A673 (cell line): ENCODE results near the gene TSPOAP1. TPM values are rescaled to one million over a fixed set of nuclear protein-coding genes. Genes with fewer than 3 reads are reported as not detected.

Source experiments
- BruUV-seq: library from RNA; stranded (reverse); fragments of 400-500 nt; replicated peaks from 2 replicates; lab custom pipeline; 2021; lab: Mats Ljungman, UMichigan
- CTCF ChIA-PET: fragments of 300-600 bp; sonication (Branson Sonifier 250); formaldehyde crosslinking; loops from one replicate; lab custom pipeline; 2022; ENCODE audit warnings: antibody characterized with exemption; lab: Charles Lee
- POLR2A ChIA-PET: fragments of 300-600 bp; sonication (Branson Sonifier 250); formaldehyde crosslinking; loops from one replicate; lab custom pipeline; 2022; ENCODE audit warnings: antibody characterized with exemption; ENCODE audit not compliant: low non-redundant PET; lab: Charles Lee
- DNase-seq: peaks from one replicate; pipeline ENCODE4 v3.0.0-alpha.2; 2015; ENCODE audit warnings: low spot score
- H3K27ac ChIP-seq: fragments of 200-600 bp; sonication (generic); 2 replicates; pipeline ENCODE4 v1.5.1; 2016; ENCODE audit warnings: mixed run types, low read depth, mild to moderate bottlenecking, mixed read lengths, antibody characterized with exemption, low read length; ENCODE audit not compliant: poor library complexity, severe bottlenecking
- H3K27me3 ChIP-seq: fragments of 200-600 bp; sonication (generic); replicated peaks from 2 replicates; pipeline ENCODE4 v1.6.1; 2017; ENCODE audit warnings: mixed run types, low read depth, mild to moderate bottlenecking, mixed read lengths, antibody characterized with exemption, low read length; ENCODE audit not compliant: insufficient read depth, poor library complexity
- H3K36me3 ChIP-seq: fragments of 200-600 bp; sonication (generic); 2 replicates; pipeline ENCODE4 v1.6.1; 2016; ENCODE audit warnings: mixed run types, mild to moderate bottlenecking, mixed read lengths, antibody characterized with exemption, low read length; ENCODE audit not compliant: insufficient read depth, poor library complexity, severe bottlenecking
- H3K4me1 ChIP-seq: fragments of 200-600 bp; sonication (generic); 2 replicates; pipeline ENCODE4 v1.6.1; 2017; ENCODE audit warnings: mixed run types, mild to moderate bottlenecking, mixed read lengths, antibody characterized with exemption, low read length; ENCODE audit not compliant: insufficient read depth, poor library complexity, severe bottlenecking
- H3K4me3 ChIP-seq: fragments of 200-600 bp; sonication (generic); 2 replicates; pipeline ENCODE4 v1.5.1; 2016; ENCODE audit warnings: low read depth, mixed run types, mild to moderate bottlenecking, mixed read lengths, low read length; ENCODE audit not compliant: poor library complexity, severe bottlenecking
- H3K9me3 ChIP-seq: fragments of 200-600 bp; sonication (generic); 2 replicates; pipeline ENCODE4 v1.6.1; 2016; ENCODE audit warnings: mixed run types, low read depth, mild to moderate bottlenecking, mixed read lengths, antibody characterized with exemption, low read length; ENCODE audit not compliant: poor library complexity, severe bottlenecking
- EZH2 ChIP-seq: fragments of 200-600 bp; sonication (generic); IDR thresholded peaks from 2 replicates; pipeline ENCODE4 v1.6.1; 2017; ENCODE audit warnings: borderline replicate concordance, low read depth, mild to moderate bottlenecking, mixed read lengths, antibody characterized with exemption, low read length; ENCODE audit not compliant: poor library complexity, severe bottlenecking
- intact Hi-C: fragments of 100-400 bp; cut with micrococcal nuclease; formaldehyde crosslinking; loops from one replicate; pipeline ENCODE4 v1.10.0; 2022; ENCODE audit not compliant: unreplicated experiment
- total RNA-seq: library from RNA; stranded (reverse); gene quantifications from 2 replicates; pipeline ENCODE4 v1.2.3, GENCODE V29; 2021
- TF ChIP-seq, protein P1 (sequence below): fragments of 300-800, 200-600 bp; sonication (generic); conservative IDR thresholded peaks from 2 replicates; pipeline ENCODE4 v1.5.1; 2017; ENCODE audit warnings: low read depth, mild to moderate bottlenecking, antibody characterized with exemption, low read length, moderate library complexity, mixed read lengths

TSPOAP1 gene
- total RNA-seq, 1 experiment from 2014 or later, result 0.21 TPM

DNA sequence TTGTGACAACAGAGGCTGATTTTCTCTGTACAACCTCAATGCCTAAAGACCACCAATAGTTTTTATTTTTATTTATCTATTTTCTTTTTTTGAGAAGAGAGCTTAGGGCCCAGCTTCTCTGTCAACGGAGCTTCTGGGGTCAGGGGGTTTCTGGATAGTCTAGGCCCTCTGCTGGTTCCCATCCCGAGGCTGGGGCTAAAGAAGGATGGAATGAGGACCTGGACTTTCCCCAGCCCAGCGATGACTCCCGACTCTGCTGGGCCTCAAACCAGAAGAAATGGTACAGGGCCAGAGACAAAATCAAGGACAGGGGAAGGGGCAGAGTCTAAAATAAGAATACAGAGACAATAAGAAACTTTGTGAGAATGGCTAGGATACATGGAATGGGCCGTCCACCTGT is 5.7 kb upstream of the TSPOAP1 start:
- no TSS peak for BruUV-seq
- CTCF ChIA-PET, result no interaction called here
- DNase-seq, result no peak
- TF ChIP-seq, protein P1, sequence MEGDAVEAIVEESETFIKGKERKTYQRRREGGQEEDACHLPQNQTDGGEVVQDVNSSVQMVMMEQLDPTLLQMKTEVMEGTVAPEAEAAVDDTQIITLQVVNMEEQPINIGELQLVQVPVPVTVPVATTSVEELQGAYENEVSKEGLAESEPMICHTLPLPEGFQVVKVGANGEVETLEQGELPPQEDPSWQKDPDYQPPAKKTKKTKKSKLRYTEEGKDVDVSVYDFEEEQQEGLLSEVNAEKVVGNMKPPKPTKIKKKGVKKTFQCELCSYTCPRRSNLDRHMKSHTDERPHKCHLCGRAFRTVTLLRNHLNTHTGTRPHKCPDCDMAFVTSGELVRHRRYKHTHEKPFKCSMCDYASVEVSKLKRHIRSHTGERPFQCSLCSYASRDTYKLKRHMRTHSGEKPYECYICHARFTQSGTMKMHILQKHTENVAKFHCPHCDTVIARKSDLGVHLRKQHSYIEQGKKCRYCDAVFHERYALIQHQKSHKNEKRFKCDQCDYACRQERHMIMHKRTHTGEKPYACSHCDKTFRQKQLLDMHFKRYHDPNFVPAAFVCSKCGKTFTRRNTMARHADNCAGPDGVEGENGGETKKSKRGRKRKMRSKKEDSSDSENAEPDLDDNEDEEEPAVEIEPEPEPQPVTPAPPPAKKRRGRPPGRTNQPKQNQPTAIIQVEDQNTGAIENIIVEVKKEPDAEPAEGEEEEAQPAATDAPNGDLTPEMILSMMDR, result no peak
- TF ChIP-seq EZH2, result no peak
- intact Hi-C loops, result no loop called here
- Histone ChIP-seq H3K4me1 (peaks cover 10% of the 10 kb centered on the region), H3K4me3 (no peak overlapping the region), H3K36me3 (no peaks in the 10 kb centered on the region), H3K9me3 (no peaks in the 10 kb centered on the region), H3K27ac (no peak overlapping the region), H3K27me3 (no peaks in the 10 kb centered on the region)
- POLR2A ChIA-PET, result interaction anchor here (0.6 kb wide), 1 partner anchor 73 kb away, joined by 14 read pairs; no protein-coding TSS in a partner anchor

DNA sequence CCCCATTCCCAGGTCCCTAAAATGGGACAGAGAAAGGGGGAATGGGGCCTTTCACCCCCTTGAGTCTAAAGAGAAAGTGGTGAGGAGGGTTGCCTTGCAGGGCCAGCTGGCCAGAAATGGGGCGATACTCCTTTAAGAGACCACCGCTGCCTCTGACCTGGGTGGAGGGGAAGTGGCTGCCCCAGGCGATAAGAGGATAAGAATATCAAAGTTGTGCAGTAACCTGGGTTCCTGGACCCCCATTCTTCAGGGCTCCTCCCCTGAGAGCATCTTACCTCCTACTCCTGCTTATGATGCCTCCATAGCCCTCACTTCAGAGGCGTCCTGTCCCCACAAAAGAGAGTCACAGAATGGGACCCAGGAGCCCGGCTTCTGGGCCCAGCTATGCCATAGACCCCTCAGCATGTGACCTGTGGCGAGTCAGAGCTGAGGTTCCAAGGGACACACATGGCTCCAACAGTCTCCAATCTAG is 5.2 kb upstream of the TSPOAP1 start:
- no TSS peak for BruUV-seq
- intact Hi-C loops, result no loop called here
- Histone ChIP-seq H3K4me1 (peaks cover 15% of the 10 kb centered on the region), H3K27ac (no peak overlapping the region), H3K36me3 (no peaks in the 10 kb centered on the region), H3K9me3 (no peaks in the 10 kb centered on the region), H3K27me3 (no peaks in the 10 kb centered on the region), H3K4me3 (no peak overlapping the region)
- CTCF ChIA-PET, result no interaction called here
- no peak for DNase-seq
- TF ChIP-seq EZH2, result no peak
- TF ChIP-seq, protein P1, result no peak
- POLR2A ChIA-PET, result interaction anchor here (0.6 kb wide), 1 partner anchor 73 kb away, joined by 14 read pairs; no protein-coding TSS in a partner anchor

DNA sequence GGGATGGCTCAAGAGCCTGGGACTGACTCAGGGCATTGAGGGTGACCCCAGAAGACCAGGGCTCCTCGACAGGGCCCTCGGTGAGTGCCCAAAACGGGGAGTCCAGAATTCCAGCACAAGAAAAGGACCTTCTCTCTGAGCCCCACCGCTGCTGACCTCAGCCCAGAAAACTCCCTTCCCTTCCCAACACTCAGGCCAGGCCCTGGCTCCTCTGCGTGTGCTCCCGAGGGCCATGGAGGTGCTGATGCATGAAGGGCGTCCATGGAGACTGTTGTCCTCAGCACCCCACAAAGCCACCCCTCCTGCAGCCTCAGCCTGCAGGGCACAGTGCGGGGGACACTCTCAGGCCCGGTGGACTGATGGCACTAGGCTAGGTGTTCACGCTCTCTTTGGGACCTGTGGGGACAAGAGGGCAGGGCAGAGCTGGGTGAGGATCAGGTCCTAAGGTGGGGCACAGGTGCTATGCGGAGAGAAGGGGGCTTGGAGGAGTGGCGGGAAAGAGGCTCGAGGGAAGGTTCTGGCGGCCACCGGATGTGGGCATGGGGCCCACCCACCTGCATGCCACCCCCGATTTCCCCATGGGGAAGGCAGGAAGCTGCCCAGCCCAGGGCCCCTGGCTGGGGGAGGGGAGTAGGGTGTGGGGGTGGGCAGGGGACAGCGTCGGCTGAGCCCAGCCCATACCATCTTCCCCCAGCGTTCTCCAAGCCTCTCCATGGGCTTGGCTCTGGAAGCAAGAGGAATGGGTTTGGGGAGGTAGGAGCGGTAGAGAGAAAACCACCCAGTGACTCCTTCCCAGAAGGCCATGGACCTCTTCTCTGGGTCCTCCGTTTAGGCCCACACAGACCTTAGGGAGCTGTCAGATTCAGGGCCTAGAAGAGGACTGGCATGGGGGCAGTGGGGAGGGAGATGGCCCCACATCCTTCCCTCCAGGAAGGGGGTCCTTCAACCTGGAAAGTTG is 4.5 kb upstream of the TSPOAP1 start:
- Histone ChIP-seq H3K27me3 (no peaks in the 10 kb centered on the region), H3K9me3 (no peaks in the 10 kb centered on the region), H3K4me3 (no peak overlapping the region), H3K27ac (no peak overlapping the region), H3K4me1 (peaks cover 15% of the 10 kb centered on the region), H3K36me3 (no peaks in the 10 kb centered on the region)
- BruUV-seq, result no TSS peak
- intact Hi-C loops, result no loop called here
- ChIA-PET CTCF (no interaction called here), POLR2A (no interaction called here)
- TF ChIP-seq, protein P1, result no peak
- TF ChIP-seq EZH2, result no peak
- DNase-seq, result no peak
